HL-60/S4 treated with phorbol 12-myristate 13-acetate at 8.2 ng/mL for 4 days and 3 days (cell line): ENCODE measurements around the gene FCRL4.
"Not testable (repeated sequence)": the region's sequence is repeated elsewhere in the genome, so short reads cannot be mapped to it uniquely, and the experiment has no call there.

ENCODE experiments used
- in situ Hi-C: fragments of 300-500 bp; cut with MboI; formaldehyde crosslinking; loops from 2 replicates; pipeline ENCODE4 v1.15.0; 2022; ENCODE audit warnings: low sequenced_read_pairs

The FCRL4 gene

DNA sequence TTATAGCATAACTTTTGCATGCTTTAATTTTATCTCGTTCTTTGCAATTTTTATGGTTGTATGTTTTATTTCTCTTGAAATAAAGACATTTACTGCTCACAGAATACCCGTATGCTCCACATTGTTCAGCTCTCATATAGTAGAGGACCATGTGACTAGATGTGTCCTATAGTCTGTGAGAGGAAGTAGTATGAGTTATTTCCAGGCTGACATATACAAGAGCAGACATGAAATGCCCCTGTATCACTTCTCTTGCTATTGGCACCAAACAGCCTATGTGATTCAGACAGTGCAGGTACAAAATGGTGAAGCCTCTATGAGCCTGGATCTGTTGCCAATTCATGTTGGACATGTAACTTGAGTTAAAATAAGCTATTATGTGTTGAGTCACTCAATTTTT lies 39.8 kb downstream of the FCRL4 start:
- in situ Hi-C loops, result no loop called here

DNA sequence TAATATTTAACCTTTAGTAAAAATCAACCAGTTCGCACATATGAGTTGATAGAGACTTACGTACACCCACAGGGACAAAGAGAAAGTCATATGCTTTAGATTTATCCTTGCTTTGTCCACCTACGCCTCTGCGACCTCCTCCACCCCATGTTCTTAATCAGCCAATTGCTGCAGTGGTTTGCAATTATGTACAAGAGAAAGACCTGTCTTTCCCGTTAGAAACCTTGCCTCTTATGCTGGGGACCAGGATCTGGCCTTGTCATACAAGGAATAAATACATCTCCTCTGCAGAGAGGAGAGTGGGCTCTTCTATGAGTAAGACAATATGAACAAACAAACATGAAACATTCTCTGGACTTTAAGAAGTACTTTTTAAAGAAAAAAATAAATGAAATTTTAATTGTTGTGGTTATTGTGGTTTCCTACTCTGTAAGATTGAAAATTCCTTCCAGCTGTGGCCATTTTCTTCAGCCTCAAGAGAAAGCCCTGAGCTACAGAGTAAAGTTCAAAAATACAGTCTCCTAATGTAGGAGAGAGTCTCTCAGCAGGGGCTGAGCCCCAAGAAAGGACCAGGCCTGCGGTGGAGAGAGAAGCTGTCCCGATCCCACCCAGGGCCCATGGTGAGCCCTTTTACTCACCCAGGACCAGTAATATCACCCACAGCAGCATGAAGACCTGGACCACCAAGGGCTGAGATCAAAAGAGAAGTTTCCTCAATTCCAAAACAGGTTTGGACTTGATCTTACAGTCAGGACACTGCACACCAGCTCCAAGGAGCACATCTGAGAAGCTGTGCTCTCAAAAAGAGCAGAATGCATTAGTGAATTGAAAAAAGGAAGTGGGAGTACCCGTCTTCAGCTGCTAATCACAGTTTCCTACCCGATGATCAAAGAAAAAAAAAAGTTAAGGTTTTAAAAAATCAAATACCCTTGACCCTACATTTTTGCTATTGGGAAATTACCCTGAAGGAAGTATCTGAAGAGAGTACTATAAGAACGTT lies 45.9 kb downstream of the FCRL4 start, which contains the start of gene FCRL5:
FCRL5 (minus strand) TSS at position 822 of the 1,000 bp plus-strand sequence; CDS start at position 669, 153 bp downstream.
- in situ Hi-C loops, result no loop called here

DNA sequence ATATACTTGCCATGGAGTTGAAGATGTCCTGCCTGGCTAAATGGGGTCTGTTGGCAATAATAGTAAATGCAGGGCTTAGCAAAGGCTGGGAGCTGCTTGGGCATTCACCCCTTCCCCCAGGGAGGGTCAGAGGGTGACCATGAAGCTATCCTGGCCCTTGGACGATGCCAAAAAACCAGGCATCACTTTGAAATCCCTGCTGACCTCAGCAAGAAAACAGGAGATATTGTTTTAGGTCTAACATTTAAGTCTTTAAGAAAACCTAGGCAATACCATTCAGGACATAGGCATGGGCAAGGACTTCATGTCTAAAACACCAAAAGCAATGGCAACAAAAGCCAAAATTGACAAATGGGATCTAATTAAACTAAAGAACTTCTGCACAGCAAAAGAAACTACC lies 49.8 kb downstream of the FCRL4 start:
- in situ Hi-C loops, result not testable (repeated sequence)

DNA sequence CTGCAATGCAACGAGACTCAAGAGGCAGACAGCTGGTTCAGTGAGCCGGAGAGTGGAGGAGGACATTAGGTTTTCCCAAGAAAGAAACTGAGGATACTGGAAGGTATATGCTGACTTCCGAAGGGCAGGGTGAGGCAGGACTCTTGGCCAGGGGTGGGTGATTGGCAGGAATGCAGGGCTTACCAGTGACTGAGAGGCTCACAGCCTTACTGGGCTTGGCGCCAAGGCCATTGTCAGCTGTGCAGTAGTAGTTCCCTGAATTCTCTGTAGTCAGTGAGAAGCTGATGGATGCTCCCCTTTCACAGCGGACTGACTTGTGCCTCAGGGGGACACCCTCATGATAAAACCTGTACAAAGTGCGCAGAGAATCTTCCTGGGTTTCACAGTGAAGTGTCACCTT lies 55.2 kb downstream of the FCRL4 start:
- in situ Hi-C loops, result no loop called here

DNA sequence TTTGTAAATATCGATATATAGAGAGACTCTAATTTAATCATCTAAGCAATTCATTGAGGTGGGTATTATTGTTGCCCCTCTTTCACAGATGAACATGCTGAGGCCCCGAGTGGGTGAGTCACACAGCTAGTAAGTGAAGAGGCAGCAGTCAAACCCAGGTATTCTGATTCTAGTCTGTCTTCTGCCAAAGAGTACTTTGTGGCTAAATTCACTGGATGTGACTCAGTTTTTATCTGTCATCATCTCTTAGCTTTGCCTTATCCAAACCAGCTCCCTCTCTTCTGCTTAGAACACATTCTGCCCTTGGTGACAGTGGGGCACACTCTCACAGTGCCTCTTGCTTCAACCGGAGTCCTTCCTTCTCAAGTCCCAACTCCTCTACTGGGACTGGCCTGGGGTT lies 57.0 kb downstream of the FCRL4 start:
- in situ Hi-C loops, result no loop called here

DNA sequence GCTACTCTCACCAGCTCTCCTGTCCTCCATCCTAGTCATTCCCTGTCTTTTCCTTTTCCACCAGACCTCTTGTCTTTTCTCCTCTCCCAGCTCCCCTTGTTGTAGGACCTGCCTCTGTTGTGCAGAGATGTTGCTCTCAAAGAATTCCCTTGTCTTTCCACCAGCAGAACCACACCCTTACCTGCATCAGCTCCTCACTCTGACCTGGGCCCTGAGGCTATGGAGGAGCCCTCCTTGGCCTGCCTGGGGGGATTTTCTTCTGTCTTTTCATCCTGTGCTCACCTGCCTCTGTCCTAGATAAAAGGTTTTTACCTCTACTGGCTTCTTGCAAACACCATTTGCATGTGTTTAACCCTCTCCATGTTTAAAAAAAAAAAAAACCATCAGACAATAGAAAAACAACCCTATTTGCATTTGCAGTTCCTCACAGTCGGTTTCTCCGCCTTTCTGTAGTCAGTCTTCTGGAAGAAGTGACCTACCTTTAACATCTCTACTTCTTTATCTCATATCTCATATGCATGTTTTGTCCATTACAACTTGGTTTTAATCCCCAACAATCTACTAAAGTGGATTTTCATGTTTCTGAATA lies 57.6 kb downstream of the FCRL4 start:
- in situ Hi-C loops, result no loop called here

DNA sequence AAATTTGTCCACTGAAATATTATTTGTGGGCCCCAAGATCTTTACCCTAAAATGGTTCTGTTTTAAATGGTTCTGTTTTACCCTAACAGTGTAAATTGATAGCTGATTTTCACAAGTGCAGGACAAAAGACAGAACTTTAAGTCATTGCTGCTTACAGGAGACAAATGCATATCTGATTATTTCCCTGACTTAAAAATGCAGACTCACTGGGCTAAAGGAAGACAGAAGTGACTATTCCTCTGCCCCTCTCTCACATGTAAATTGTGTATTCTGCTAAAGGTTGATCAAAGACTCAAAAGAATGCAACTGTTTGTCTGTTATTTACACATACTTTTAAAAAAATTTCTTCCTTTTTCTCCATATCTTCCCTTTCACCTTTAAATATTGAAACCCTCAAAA lies 58.3 kb downstream of the FCRL4 start:
- in situ Hi-C loops, result no loop called here

DNA sequence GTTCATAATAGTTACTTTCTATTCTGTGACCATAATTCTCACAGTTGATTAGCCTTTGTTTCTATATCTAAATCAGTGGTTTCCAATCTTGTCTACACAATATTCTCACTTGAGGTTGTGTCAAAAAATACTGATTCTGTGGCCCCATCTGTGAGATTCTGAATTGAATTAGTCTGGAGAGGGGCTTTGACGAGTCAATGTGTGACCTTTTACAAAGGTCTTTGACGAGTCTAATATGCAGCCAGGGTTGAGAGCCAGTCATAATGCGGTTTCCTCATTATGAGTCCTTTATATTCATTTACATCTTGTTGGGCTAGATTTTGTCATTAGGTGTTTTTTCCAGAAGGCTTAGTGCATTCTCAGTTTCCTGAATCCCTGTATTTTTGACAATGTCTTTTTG lies 65.3 kb downstream of the FCRL4 start:
- in situ Hi-C loops, result no loop called here

DNA sequence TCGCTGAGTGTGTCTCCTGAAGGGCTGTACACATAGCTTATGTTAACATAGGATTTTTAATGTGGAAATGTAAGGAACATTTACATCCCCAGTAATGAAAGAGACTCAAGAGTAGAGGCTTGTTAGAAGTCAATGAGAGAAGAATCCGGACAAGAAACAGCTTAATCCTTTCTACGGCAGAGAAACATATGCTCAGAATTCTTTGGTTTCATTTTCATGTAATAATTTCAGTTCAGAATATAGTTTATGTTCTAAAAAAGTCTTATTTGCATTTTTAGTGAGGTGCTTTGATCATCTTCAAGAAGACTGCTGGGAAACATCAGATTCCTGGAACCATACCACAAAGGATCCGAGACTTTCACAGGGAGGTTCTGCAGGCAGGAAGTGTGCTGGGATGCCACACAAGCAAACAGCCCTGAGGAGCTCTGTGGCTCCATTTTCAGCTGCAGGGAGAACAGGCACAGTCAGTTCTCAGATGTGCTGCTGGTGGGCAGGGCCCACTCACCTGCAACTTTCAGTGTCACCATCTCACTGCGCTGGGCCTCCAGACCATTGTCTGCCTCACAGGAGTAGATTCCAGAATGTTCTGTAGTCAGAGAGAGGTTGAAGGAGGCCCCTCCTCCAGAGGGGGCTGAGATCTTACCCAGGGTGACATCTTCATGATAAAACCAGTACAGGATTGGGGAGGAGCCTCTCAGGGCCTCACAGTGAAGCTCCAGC lies 74.0 kb downstream of the FCRL4 start:
- in situ Hi-C loops, result no loop called here
